HEK293 (cell line): ENCODE data around the gene GMPPA.

Source experiments
- CTCF ChIA-PET: fragments of 350-600 bp; formaldehyde crosslinking; extraction: SDS; loops from one replicate; lab custom pipeline; 2021; ENCODE audit warnings: antibody characterized with exemption; lab: Yijun Ruan, JAX
- POLR2A ChIA-PET: fragments of 300-600 bp; formaldehyde crosslinking; extraction: SDS; loops from one replicate; lab custom pipeline; 2020; ENCODE audit warnings: antibody characterized with exemption, inconsistent platforms; lab: Yijun Ruan, JAX
- H3K27ac ChIP-seq: fragments of 200-500 bp; sonication (Bioruptor generic); 2 replicates; pipeline ENCODE4 v1.5.1; 2014; ENCODE audit warnings: low read depth, low read length, control low read depth, inconsistent platforms; ENCODE audit errors: extremely low read depth
- H3K36me3 ChIP-seq, 2 experiments: fragments of 200-500 bp in 1 of 2; sonication (Bioruptor generic) in 1 of 2; 1 replicate in 1 of 2; 2 replicates in 1 of 2; pipeline ENCODE4 v1.5.1; 2014 to 2017; ENCODE audit warnings: inconsistent platforms in 2 of 2, low read length in 2 of 2; ENCODE audit not compliant: control insufficient read depth in 2 of 2, insufficient read depth in 1 of 2
- H3K4me1 ChIP-seq: fragments of 200-500 bp; sonication (Bioruptor generic); 2 replicates; pipeline ENCODE4 v1.5.1; 2014; ENCODE audit warnings: mild to moderate bottlenecking, low read length, inconsistent platforms; ENCODE audit not compliant: control insufficient read depth, insufficient read depth
- H3K4me3 ChIP-seq: 2 replicates; pipeline ENCODE4 v1.5.1; 2011; ENCODE audit warnings: low read depth, mild to moderate bottlenecking, control low read depth, low read length, moderate library complexity
- H3K9me3 ChIP-seq: fragments of 200-500 bp; sonication (Bioruptor generic); 2 replicates; pipeline ENCODE4 v1.5.1; 2014; ENCODE audit warnings: low read depth, low read length, inconsistent platforms; ENCODE audit not compliant: control insufficient read depth, insufficient read depth
- BCL11B ChIP-seq: fragments of 450-650 bp; formaldehyde crosslinking; IDR thresholded peaks from 2 replicates; pipeline ENCODE4 v1.5.1; 2016; ENCODE audit warnings: low read depth, missing biosample characterization, missing genetic modification characterization
- GLI4 ChIP-seq: fragments of 450-650 bp; formaldehyde crosslinking; IDR thresholded peaks from 2 replicates; pipeline ENCODE4 v1.5.1; 2016; ENCODE audit warnings: missing biosample characterization, missing genetic modification characterization
- KLF10 ChIP-seq: fragments of 450-650 bp; IDR thresholded peaks from 2 replicates; pipeline ENCODE4 v1.5.1; 2018; ENCODE audit warnings: missing biosample characterization, mild to moderate bottlenecking, missing genetic modification characterization
- PRDM1 ChIP-seq: fragments of 450-650 bp; formaldehyde crosslinking; IDR thresholded peaks from 2 replicates; pipeline ENCODE4; 2016; ENCODE audit warnings: missing biosample characterization, missing genetic modification characterization
- REPIN1 ChIP-seq: fragments of 450-650 bp; formaldehyde crosslinking; IDR thresholded peaks from 2 replicates; pipeline ENCODE4 v1.5.1; 2017; ENCODE audit warnings: missing biosample characterization, missing genetic modification characterization, low read depth
- YY2 ChIP-seq: fragments of 450-650 bp; formaldehyde crosslinking; IDR thresholded peaks from 2 replicates; pipeline ENCODE4 v1.5.1; 2016; ENCODE audit warnings: missing biosample characterization, missing genetic modification characterization
- ZBTB17 ChIP-seq: fragments of 450-650 bp; formaldehyde crosslinking; IDR thresholded peaks from 2 replicates; pipeline ENCODE4 v1.5.1; 2016; ENCODE audit warnings: missing biosample characterization, missing genetic modification characterization
- ZBTB7A ChIP-seq: fragments of 450-650 bp; formaldehyde crosslinking; IDR thresholded peaks from 2 replicates; pipeline ENCODE4 v1.5.1; 2016; ENCODE audit warnings: low read depth, missing biosample characterization, missing genetic modification characterization
- ZNF133 ChIP-seq: fragments of 450-650 bp; formaldehyde crosslinking; IDR thresholded peaks from 2 replicates; pipeline ENCODE4 v1.5.1; 2016; ENCODE audit warnings: missing biosample characterization, missing genetic modification characterization
- ZNF16 ChIP-seq: fragments of 450-650 bp; formaldehyde crosslinking; IDR thresholded peaks from 2 replicates; pipeline ENCODE4 v1.5.1; 2016; ENCODE audit warnings: low read depth, missing biosample characterization, missing genetic modification characterization
- ZNF214 ChIP-seq: fragments of 450-650 bp; formaldehyde crosslinking; IDR thresholded peaks from 2 replicates; pipeline ENCODE4 v1.5.1; 2017; ENCODE audit warnings: missing biosample characterization, mild to moderate bottlenecking, missing genetic modification characterization, borderline replicate concordance
- ZNF221 ChIP-seq: fragments of 450-650 bp; formaldehyde crosslinking; IDR thresholded peaks from 2 replicates; pipeline ENCODE4 v1.5.1; 2017; ENCODE audit warnings: missing biosample characterization, missing genetic modification characterization, borderline replicate concordance
- ZNF248 ChIP-seq: fragments of 450-650 bp; formaldehyde crosslinking; IDR thresholded peaks from 2 replicates; pipeline ENCODE4 v1.5.1; 2017; ENCODE audit warnings: missing biosample characterization, missing genetic modification characterization
- ZNF302 ChIP-seq: fragments of 450-650 bp; formaldehyde crosslinking; IDR thresholded peaks from 2 replicates; pipeline ENCODE4 v1.5.1; 2016; ENCODE audit warnings: missing biosample characterization, missing genetic modification characterization, low read depth
- ZNF341 ChIP-seq: fragments of 450-650 bp; formaldehyde crosslinking; IDR thresholded peaks from 2 replicates; pipeline ENCODE4; 2016; ENCODE audit warnings: low read depth, missing biosample characterization, missing genetic modification characterization
- ZNF404 ChIP-seq: fragments of 450-650 bp; formaldehyde crosslinking; IDR thresholded peaks from 2 replicates; pipeline ENCODE4 v1.5.1; 2017; ENCODE audit warnings: missing biosample characterization, missing genetic modification characterization
- ZNF529 ChIP-seq: fragments of 450-650 bp; formaldehyde crosslinking; IDR thresholded peaks from 2 replicates; pipeline ENCODE4 v1.5.1; 2017; ENCODE audit warnings: missing genetic modification characterization, missing biosample characterization; ENCODE audit not compliant: insufficient replicate concordance
- ZNF610 ChIP-seq: fragments of 450-650 bp; formaldehyde crosslinking; IDR thresholded peaks from 2 replicates; pipeline ENCODE4 v1.5.1; 2016; ENCODE audit warnings: missing biosample characterization, missing genetic modification characterization, borderline replicate concordance
- ZNF626 ChIP-seq: fragments of 450-650 bp; sonication (Bioruptor Pico); formaldehyde crosslinking; IDR thresholded peaks from 2 replicates; pipeline ENCODE4 v1.5.1; 2018; ENCODE audit warnings: missing biosample characterization, missing genetic modification characterization, inconsistent platforms
- ZNF664 ChIP-seq: fragments of 450-650 bp; formaldehyde crosslinking; IDR thresholded peaks from 2 replicates; pipeline ENCODE4 v1.5.1; 2016; ENCODE audit warnings: missing biosample characterization, missing genetic modification characterization
- ZNF707 ChIP-seq: fragments of 450-650 bp; formaldehyde crosslinking; IDR thresholded peaks from 2 replicates; pipeline ENCODE4 v1.5.1; 2016; ENCODE audit warnings: missing biosample characterization, missing genetic modification characterization
- ZNF76 ChIP-seq: fragments of 450-650 bp; formaldehyde crosslinking; IDR thresholded peaks from 2 replicates; pipeline ENCODE4; 2016; ENCODE audit warnings: low read depth, missing biosample characterization, missing genetic modification characterization, borderline replicate concordance
- ZSCAN16 ChIP-seq: fragments of 450-650 bp; formaldehyde crosslinking; IDR thresholded peaks from 2 replicates; pipeline ENCODE4 v1.5.1; 2016; ENCODE audit warnings: missing biosample characterization, missing genetic modification characterization
- ZXDB ChIP-seq: fragments of 450-650 bp; formaldehyde crosslinking; IDR thresholded peaks from 2 replicates; pipeline ENCODE4 v1.5.1; 2016; ENCODE audit warnings: missing biosample characterization, missing genetic modification characterization
- TF ChIP-seq, protein P1 (sequence below): fragments of 450-650 bp; formaldehyde crosslinking; IDR thresholded peaks from 2 replicates; pipeline ENCODE4 v1.5.1; 2016; ENCODE audit warnings: missing biosample characterization, missing genetic modification characterization
- TF ChIP-seq, protein P2 (sequence below): fragments of 450-650 bp; formaldehyde crosslinking; IDR thresholded peaks from 2 replicates; pipeline ENCODE4; 2016; ENCODE audit warnings: missing biosample characterization, missing genetic modification characterization
- TF ChIP-seq, protein P3 (sequence below): fragments of 450-650 bp; formaldehyde crosslinking; IDR thresholded peaks from 2 replicates; pipeline ENCODE4 v1.5.1; 2016; ENCODE audit warnings: missing biosample characterization, missing genetic modification characterization
- TF ChIP-seq, protein P4 (sequence below): fragments of 450-650 bp; formaldehyde crosslinking; IDR thresholded peaks from 2 replicates; pipeline ENCODE4 v1.5.1; 2016; ENCODE audit warnings: missing biosample characterization, missing genetic modification characterization

The GMPPA gene

DNA sequence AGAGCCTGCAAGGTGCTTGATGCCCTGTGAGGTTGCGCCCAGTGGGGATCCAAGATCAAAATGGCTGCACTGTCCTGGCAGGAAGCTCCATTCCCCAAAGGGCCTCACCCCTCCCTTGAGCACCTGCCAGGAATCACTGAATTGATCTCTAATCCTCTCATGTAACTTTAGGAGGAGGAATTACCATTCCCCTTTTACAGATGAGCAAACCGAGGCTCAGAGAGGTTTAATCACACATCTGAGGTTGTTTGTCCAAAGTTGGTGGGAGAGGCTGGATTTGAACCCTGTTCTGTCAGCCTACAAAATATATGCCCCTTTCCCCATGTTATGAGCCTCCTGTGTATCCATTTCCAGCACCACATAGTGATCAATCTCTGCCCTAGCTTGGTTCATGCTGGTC is 26.1 kb downstream of the GMPPA start:
- Histone ChIP-seq H3K36me3 (no peaks in the 10 kb centered on the region), H3K27ac (no peak overlapping the region), H3K4me1 (peaks cover 7% of the 10 kb centered on the region), H3K9me3 (no peaks in the 10 kb centered on the region), H3K4me3 (no peak overlapping the region)
- TF ChIP-seq ZNF16 (tag by site-specific recombination) (no peak), PRDM1 (no peak), ZNF626 (tag by site-specific recombination) (no peak), ZNF76 (tag by site-specific recombination) (no peak), ZNF341 (tag by site-specific recombination) (no peak), ZNF133 (tag by site-specific recombination) (no peak), ZNF248 (tag by site-specific recombination) (no peak), GLI4 (tag by site-specific recombination) (no peak), ZNF302 (no peak), YY2 (tag by site-specific recombination) (no peak), ZXDB (no peak), ZNF221 (no peak), REPIN1 (tag by site-specific recombination) (no peak), ZNF664 (tag by site-specific recombination) (no peak), ZNF529 (tag by site-specific recombination) (no peak)
- TF ChIP-seq, protein P1, sequence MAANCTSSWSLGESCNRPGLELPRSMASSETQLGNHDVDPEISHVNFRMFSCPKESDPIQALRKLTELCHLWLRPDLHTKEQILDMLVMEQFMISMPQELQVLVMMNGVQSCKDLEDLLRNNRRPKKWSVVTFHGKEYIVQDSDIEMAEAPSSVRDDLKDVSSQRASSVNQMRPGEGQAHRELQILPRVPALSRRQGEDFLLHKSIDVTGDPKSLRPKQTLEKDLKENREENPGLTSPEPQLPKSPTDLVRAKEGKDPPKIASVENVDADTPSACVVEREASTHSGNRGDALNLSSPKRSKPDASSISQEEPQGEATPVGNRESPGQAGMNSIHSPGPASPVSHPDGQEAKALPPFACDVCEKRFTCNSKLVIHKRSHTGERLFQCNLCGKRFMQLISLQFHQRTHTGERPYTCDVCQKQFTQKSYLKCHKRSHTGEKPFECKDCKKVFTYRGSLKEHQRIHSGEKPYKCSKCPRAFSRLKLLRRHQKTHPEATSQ (tag by site-specific recombination), result no peak
- TF ChIP-seq, protein P2, sequence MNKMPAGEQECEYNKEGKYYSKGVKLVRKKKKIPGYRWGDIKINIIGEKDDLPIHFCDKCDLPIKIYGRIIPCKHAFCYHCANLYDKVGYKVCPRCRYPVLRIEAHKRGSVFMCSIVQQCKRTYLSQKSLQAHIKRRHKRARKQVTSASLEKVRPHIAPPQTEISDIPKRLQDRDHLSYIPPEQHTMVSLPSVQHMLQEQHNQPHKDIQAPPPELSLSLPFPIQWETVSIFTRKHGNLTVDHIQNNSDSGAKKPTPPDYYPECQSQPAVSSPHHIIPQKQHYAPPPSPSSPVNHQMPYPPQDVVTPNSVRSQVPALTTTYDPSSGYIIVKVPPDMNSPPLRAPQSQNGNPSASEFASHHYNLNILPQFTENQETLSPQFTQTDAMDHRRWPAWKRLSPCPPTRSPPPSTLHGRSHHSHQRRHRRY (tag by site-specific recombination), result no peak
- TF ChIP-seq, protein P3, sequence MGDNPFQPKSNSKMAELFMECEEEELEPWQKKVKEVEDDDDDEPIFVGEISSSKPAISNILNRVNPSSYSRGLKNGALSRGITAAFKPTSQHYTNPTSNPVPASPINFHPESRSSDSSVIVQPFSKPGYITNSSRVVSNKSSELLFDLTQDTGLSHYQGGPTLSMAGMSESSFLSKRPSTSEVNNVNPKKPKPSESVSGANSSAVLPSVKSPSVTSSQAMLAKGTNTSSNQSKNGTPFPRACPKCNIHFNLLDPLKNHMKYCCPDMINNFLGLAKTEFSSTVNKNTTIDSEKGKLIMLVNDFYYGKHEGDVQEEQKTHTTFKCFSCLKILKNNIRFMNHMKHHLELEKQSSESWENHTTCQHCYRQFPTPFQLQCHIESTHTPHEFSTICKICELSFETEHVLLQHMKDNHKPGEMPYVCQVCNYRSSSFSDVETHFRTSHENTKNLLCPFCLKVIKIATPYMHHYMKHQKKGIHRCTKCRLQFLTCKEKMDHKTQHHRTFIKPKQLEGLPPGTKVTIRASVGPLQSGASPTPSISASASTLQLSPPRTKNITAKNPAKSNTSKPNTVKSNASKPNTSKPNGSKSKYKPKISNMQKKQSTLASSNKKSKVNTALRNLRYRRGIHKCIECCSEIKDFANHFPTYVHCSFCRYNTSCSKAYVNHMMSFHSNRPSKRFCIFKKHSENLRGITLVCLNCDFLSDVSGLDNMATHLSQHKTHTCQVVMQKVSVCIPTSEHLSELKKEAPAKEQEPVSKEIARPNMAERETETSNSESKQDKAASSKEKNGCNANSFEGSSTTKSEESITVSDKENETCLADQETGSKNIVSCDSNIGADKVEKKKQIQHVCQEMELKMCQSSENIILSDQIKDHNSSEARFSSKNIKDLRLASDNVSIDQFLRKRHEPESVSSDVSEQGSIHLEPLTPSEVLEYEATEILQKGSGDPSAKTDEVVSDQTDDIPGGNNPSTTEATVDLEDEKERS, result no peak
- ChIA-PET POLR2A (no interaction called here), CTCF (interaction anchor here (0.6 to 9.7 kb wide), 7 partner anchors 14 to 514 kb away, joined by 3 to 196 read pairs (median 8); partner anchors contain the start of genes ASIC4 and GMPPA)

DNA sequence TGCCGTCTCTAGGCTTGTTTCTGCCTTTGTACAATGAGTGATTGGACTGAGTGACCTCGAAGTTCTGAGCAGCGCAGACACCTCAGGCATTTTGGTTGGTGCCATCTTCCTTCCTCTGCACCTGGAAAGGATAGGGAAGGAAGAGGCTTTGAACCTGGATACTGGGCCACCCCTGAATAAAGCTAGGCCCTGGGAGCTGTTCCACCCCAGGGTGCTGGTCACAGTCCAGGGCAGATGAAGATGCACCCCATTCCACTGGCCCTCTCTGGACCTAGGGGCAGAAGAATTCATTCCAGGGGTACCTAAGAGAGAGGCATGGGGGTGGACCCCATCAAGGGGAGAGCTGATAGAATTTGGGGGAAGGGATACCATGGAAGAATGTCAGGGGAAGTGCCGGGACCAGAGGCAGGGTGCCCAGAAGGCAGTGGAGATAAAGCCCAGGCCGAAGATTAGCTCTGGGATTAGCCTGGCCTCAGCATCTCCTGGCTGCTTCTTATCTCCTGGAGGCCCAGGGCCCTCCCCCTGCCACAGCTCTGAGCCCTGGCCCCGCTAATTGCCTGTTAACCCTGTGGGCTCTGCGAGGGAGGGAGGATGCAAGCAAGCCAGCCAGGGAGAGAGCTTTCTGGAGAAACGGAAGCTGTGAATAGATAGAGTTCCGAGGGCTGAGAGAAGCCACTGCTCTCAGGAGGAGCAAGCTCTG is 27.0 kb downstream of the GMPPA start:
- no peaks in the 10 kb centered on the region for H3K36me3 ChIP-seq
- no peaks in the 10 kb centered on the region for H3K9me3 ChIP-seq
- H3K27ac ChIP-seq, result no peak overlapping the region
- CTCF ChIA-PET, result interaction anchor here (0.6 to 9.7 kb wide), 9 partner anchors 9 to 231 kb away, joined by 3 to 252 read pairs (median 5); partner anchors contain the start of genes ASIC4 and GMPPA
- no peak overlapping the region for H3K4me3 ChIP-seq
- H3K4me1 ChIP-seq, result peaks cover 7% of the 10 kb centered on the region
- POLR2A ChIA-PET, result no interaction called here
- TF ChIP-seq BCL11B (tag by site-specific recombination) (no peak), ZBTB7A (no peak), ZNF707 (tag by site-specific recombination) (no peak), ZNF214 (tag by site-specific recombination) (no peak), KLF10 (no peak), ZNF610 (no peak), ZSCAN16 (tag by site-specific recombination) (no peak), ZNF404 (tag by site-specific recombination) (no peak), ZBTB17 (0 out of 2 replicates have a peak, but pooled peaks have one; percentile 20)
- TF ChIP-seq, protein P4, sequence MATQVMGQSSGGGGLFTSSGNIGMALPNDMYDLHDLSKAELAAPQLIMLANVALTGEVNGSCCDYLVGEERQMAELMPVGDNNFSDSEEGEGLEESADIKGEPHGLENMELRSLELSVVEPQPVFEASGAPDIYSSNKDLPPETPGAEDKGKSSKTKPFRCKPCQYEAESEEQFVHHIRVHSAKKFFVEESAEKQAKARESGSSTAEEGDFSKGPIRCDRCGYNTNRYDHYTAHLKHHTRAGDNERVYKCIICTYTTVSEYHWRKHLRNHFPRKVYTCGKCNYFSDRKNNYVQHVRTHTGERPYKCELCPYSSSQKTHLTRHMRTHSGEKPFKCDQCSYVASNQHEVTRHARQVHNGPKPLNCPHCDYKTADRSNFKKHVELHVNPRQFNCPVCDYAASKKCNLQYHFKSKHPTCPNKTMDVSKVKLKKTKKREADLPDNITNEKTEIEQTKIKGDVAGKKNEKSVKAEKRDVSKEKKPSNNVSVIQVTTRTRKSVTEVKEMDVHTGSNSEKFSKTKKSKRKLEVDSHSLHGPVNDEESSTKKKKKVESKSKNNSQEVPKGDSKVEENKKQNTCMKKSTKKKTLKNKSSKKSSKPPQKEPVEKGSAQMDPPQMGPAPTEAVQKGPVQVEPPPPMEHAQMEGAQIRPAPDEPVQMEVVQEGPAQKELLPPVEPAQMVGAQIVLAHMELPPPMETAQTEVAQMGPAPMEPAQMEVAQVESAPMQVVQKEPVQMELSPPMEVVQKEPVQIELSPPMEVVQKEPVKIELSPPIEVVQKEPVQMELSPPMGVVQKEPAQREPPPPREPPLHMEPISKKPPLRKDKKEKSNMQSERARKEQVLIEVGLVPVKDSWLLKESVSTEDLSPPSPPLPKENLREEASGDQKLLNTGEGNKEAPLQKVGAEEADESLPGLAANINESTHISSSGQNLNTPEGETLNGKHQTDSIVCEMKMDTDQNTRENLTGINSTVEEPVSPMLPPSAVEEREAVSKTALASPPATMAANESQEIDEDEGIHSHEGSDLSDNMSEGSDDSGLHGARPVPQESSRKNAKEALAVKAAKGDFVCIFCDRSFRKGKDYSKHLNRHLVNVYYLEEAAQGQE, result 0 out of 2 replicates have a peak, but pooled peaks have one; percentile 45
